GM12865 (cell line): Measurements from ENCODE around the gene PTPRM.

ENCODE experiments used
- DNase-seq: peaks from one replicate; pipeline ENCODE4 v3.0.0; 2010; ENCODE audit warnings: low read depth
- H3K4me3 ChIP-seq: 2 replicates; pipeline ENCODE4 v1.5.1; 2011; ENCODE audit warnings: mild to moderate bottlenecking, low read depth, low read length, control low read depth
- TF ChIP-seq, protein P1 (sequence below): IDR thresholded peaks from 2 replicates; pipeline ENCODE4 v1.5.1; 2011; ENCODE audit warnings: low read length, control low read depth, low read depth, inconsistent platforms; ENCODE audit not compliant: insufficient read depth; ENCODE audit errors: missing control alignments

Gene PTPRM

DNA sequence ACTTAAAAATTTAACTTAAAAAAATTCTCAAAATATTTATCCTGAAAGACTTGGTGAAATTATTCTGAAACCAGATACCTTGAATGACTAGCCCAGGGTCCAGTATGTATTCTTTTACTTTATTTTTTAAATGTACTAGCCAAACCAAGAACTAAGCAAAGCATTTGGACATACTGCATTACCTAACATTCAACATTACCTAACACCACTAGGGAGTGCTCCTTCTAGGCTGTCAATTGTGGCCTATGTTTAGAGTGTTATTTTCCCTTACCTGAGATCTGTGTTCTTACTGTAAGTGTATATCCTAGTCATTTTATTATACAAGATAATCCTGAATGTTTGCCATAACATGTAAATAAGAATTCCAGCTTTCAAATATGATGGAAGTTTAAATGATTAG lies 496.6 kb downstream of the PTPRM start:
- H3K4me3 ChIP-seq = no peak overlapping the region
- DNase-seq = no peak
- TF ChIP-seq, protein P1, sequence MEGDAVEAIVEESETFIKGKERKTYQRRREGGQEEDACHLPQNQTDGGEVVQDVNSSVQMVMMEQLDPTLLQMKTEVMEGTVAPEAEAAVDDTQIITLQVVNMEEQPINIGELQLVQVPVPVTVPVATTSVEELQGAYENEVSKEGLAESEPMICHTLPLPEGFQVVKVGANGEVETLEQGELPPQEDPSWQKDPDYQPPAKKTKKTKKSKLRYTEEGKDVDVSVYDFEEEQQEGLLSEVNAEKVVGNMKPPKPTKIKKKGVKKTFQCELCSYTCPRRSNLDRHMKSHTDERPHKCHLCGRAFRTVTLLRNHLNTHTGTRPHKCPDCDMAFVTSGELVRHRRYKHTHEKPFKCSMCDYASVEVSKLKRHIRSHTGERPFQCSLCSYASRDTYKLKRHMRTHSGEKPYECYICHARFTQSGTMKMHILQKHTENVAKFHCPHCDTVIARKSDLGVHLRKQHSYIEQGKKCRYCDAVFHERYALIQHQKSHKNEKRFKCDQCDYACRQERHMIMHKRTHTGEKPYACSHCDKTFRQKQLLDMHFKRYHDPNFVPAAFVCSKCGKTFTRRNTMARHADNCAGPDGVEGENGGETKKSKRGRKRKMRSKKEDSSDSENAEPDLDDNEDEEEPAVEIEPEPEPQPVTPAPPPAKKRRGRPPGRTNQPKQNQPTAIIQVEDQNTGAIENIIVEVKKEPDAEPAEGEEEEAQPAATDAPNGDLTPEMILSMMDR = no peak

DNA sequence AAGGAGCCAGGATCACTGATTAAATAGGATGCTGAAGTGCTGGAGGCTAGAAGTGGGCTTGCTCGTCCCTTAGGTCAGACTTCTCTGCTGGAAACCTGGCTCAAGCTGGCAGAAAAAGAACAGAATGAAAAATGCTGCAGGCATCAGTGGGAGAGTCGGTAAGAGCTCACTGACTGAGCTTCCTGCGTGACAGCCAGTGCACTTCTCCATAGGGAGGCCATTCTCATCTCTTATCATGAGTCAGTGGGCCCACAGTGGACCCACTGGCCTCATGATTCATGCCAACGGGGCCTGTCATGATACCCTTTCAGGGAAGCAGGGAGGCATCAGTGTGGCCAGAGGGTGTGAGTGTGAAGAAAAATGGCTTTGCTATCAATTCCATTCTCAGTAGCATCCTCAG lies 498.2 kb downstream of the PTPRM start:
- no peak for DNase-seq
- TF ChIP-seq, protein P1 = no peak
- no peak overlapping the region for H3K4me3 ChIP-seq

GRCh38 chr18:8065773-8066172 lies 498.7 kb downstream of the PTPRM start:
- no peak for DNase-seq
- no peak overlapping the region for H3K4me3 ChIP-seq
- TF ChIP-seq, protein P1 = no peak

DNA sequence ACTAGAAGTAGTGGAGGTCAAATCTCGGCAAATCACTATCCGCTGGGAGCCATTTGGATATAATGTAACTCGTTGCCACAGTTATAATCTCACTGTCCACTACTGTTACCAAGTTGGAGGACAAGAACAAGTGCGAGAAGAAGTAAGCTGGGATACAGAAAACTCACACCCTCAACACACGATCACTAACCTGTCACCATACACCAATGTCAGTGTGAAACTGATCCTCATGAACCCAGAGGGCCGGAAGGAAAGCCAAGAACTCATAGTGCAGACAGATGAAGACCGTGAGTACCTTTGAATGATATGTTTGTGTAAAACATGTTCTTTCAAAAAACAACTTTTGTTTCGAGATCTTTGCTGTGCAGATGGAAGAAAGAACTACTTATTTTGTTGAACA lies 502.6 kb downstream of the PTPRM start:
- no peak overlapping the region for H3K4me3 ChIP-seq
- no peak for DNase-seq
- TF ChIP-seq, protein P1 = no peak

GRCh38 chr18:8073167-8073566 lies 506.1 kb downstream of the PTPRM start:
- TF ChIP-seq, protein P1 = no peak
- DNase-seq = no peak

DNA sequence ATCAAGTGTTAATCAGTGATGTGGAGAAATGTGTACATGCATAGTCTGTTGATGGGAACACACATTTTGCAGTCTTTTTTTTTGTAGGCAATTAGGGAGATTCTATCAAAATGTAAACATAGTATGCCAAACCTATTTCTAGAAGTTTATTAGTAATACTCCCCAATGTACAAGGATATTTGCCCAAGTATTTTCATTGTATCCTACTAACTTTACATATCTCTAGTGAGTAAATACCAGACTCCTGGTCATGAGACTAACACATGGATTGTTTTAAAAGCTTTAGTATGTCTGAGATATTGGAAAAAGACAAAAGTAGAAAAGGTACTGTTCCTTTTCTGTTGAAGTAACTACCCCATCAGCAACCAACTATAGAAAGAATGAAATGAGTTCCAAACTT lies 513.0 kb downstream of the PTPRM start:
- TF ChIP-seq, protein P1 = no peak

More at GRCh38 chr18:8073167-8073566, 506.1 kb downstream of the PTPRM start:
- no peak overlapping the region for H3K4me3 ChIP-seq

DNA sequence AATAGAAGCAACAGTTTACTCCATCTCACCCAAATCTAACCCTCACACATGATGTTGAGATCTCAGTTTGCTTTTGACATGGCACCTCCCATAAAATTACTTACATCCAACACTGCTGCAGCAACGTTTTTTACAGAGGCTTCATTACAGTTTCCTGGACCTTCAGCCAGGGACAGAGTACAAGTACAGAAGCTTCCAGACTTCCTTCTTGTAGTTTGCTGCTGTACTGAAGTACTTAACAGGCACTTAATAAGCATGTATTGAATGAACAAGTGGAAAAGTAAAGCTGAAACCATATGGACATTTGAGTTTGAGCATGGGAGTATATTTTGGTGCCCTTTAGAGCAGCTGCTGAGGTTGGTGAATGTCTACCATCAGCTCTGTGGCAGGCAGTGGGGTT lies 514.2 kb downstream of the PTPRM start:
- TF ChIP-seq, protein P1 = no peak
- no peak overlapping the region for H3K4me3 ChIP-seq
- DNase-seq = no peak

More for the DNA sequence above, 513.0 kb downstream of the PTPRM start:
- DNase-seq = no peak
- H3K4me3 ChIP-seq = no peak overlapping the region
